Stimulated activated CD4-positive, alpha-beta T cell treated with anti-CD3 and anti-CD28 coated beads, Interleukin-12 subunit alpha, Interleukin-12 subunit beta, amount 100 ng/mL, for 24 hours (primary cell): ENCODE results near the gene EBNA1BP2.
"Not testable (repeated sequence)": the region's sequence is repeated elsewhere in the genome, so short reads cannot be mapped to it uniquely, and the experiment has no call there.

Experiments
- DNase-seq, 2 experiments: peaks; one replicate each; pipeline ENCODE4 v3.0.0-alpha.2; 2020; ENCODE audit warnings: low read depth in 2 of 2

EBNA1BP2 gene

DNA sequence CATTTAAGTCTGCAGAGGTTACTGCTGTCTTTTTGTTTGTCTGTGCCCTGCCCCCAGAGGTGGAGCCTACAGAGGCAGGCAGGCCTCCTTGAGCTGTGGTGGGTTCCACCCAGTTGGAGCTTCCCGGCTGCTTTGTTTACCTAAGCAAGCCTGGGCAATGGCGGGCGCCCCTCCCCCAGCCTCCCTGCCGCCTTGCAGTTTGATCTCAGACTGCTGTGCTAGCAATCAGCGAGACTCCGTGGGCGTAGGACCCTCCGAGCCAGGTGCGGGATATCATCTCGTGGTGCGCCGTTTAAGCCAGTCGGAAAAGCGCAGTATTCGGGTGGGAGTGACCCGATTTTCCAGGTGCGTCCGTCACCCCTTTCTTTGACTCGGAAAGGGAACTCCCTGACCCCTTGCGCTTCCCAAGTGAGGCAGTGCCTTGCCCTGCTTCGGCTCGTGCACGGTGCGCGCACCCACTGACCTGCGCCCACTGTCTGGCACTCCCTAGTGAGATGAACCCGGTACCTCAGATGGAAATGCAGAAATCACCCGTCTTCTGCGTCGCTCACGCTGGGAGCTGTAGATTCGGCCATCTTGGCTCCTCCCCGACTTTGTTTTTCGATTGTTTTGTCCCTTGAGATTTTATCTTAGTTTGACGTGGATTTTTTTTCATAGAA is 52.0 kb downstream of the EBNA1BP2 start:
- not testable (repeated sequence) for DNase-seq
